ENCODE measurements around the gene MLIP.

- TF ChIP-seq POLR2A (IDR thresholded peaks at IDR 0.05), result no peak
- no peak for TF ChIP-seq CTCF (IDR thresholded peaks at IDR 0.05)
Measured at GRCh38 chr6:54285595-54285994, 174.4 kb downstream of the MLIP start.
